GM23338 (cell line): Measurements from ENCODE around the gene DTNBP1. TPM values are rescaled to one million over a fixed set of nuclear protein-coding genes. Genes with fewer than 3 reads are reported as not detected.
A peak's percentile ranks its signal among the peaks of the same experiment; 100 is the strongest.

Experiments used
- ATAC-seq: fragments of 200-7000 bp; cut with Tn5 transposase; 3 replicates; pipeline ENCODE4 v1.9.1; 2020
- DNase-seq: peaks from one replicate; pipeline ENCODE4 v3.0.0-alpha.2; 2015; ENCODE audit warnings: low spot score
- H2AFZ ChIP-seq: fragments of 200-600 bp; sonication (generic); 2 replicates; pipeline ENCODE4 v1.8.0; 2016; ENCODE audit warnings: antibody characterized with exemption, mild to moderate bottlenecking, moderate library complexity
- H3F3A ChIP-seq: fragments of 200-600 bp; sonication (generic); replicated peaks from 2 replicates; pipeline ENCODE4 v1.8.0; 2017; ENCODE audit warnings: antibody characterized with exemption, mixed run types, low read depth
- H3K27ac ChIP-seq: fragments of 200-600 bp; sonication (generic); 2 replicates; pipeline ENCODE4 v1.6.1; 2016; ENCODE audit warnings: low read depth
- H3K27me3 ChIP-seq: fragments of 200-600 bp; sonication (generic); 2 replicates; pipeline ENCODE4 v1.8.0; 2016; ENCODE audit warnings: mild to moderate bottlenecking, mixed run types, moderate library complexity; ENCODE audit not compliant: insufficient read depth
- H3K36me3 ChIP-seq: fragments of 200-600 bp; sonication (generic); 2 replicates; pipeline ENCODE4 v1.8.0; 2016; ENCODE audit warnings: mild to moderate bottlenecking; ENCODE audit not compliant: insufficient read depth
- H3K4me1 ChIP-seq: fragments of 200-600 bp; sonication (generic); 2 replicates; pipeline ENCODE4 v1.8.0; 2016; ENCODE audit warnings: mild to moderate bottlenecking, moderate library complexity; ENCODE audit not compliant: insufficient read depth
- H3K4me2 ChIP-seq: fragments of 200-600 bp; sonication (generic); 2 replicates; pipeline ENCODE4 v1.7.1; 2017; ENCODE audit warnings: mixed run types
- H3K4me3 ChIP-seq: fragments of 200-600 bp; sonication (generic); 2 replicates; pipeline ENCODE4 v1.6.1; 2016; ENCODE audit warnings: mixed run types
- H3K79me2 ChIP-seq: fragments of 200-600 bp; sonication (generic); replicated peaks from 2 replicates; pipeline ENCODE4 v1.8.0; 2017; ENCODE audit warnings: mild to moderate bottlenecking; ENCODE audit not compliant: insufficient read depth
- H3K9me2 ChIP-seq: fragments of 200-600 bp; sonication (generic); 2 replicates; pipeline ENCODE4 v1.8.0; 2017; ENCODE audit not compliant: insufficient read depth
- H4K20me1 ChIP-seq: fragments of 200-600 bp; sonication (generic); replicated peaks from 2 replicates; pipeline ENCODE4 v1.8.0; 2017; ENCODE audit warnings: mild to moderate bottlenecking; ENCODE audit not compliant: insufficient read depth
- H3K27ac Mint-ChIP-seq: 2 replicates; pipeline ENCODE4 v1.8.0; 2020; ENCODE audit warnings: inconsistent platforms, mild to moderate bottlenecking, moderate library complexity, mixed read lengths
- H3K27me3 Mint-ChIP-seq: 3 replicates; pipeline ENCODE4 v1.8.0; 2022; ENCODE audit warnings: low read depth, mild to moderate bottlenecking, moderate library complexity, mixed read lengths, inconsistent platforms; ENCODE audit not compliant: insufficient read depth, poor library complexity
- H3K36me3 Mint-ChIP-seq: 3 replicates; pipeline ENCODE4 v1.8.0; 2021; ENCODE audit warnings: low read depth, mild to moderate bottlenecking, inconsistent platforms, moderate library complexity, mixed read lengths
- H3K4me1 Mint-ChIP-seq: 3 replicates; pipeline ENCODE4 v1.8.0; 2020; ENCODE audit warnings: mild to moderate bottlenecking, inconsistent platforms, mixed read lengths
- H3K4me3 Mint-ChIP-seq: 3 replicates; pipeline ENCODE4 v1.8.0; 2021; ENCODE audit warnings: moderate library complexity, mild to moderate bottlenecking, inconsistent platforms, mixed read lengths
- H3K9me3 Mint-ChIP-seq: 3 replicates; pipeline ENCODE4 v1.8.0; 2020; ENCODE audit warnings: moderate library complexity, mild to moderate bottlenecking, inconsistent platforms, mixed read lengths
- CREB1 ChIP-seq: fragments of 250-450 bp; sonication (Bioruptor Pico); IDR thresholded peaks from 2 replicates; pipeline ENCODE4 v1.5.0; 2020; ENCODE audit warnings: low read depth, mild to moderate bottlenecking, moderate library complexity
- EZH2 ChIP-seq: fragments of 200-600 bp; sonication (generic); IDR thresholded peaks from one replicate; pipeline ENCODE4 v1.8.0; 2017; ENCODE audit warnings: antibody characterized with exemption, mild to moderate bottlenecking, low read depth; ENCODE audit not compliant: unreplicated experiment
- EZH2phosphoT487 ChIP-seq: fragments of 200-600 bp; sonication (generic); IDR thresholded peaks from one replicate; pipeline ENCODE4 v1.8.1; 2018; ENCODE audit warnings: antibody characterized with exemption; ENCODE audit not compliant: unreplicated experiment
- JUNB ChIP-seq: IDR thresholded peaks from one replicate; pipeline ENCODE4 v1.6.1; 2016; ENCODE audit warnings: antibody characterized with exemption; ENCODE audit not compliant: unreplicated experiment
- ZNF114 ChIP-seq: fragments of 250-450 bp; sonication (Bioruptor Pico); IDR thresholded peaks from 2 replicates; pipeline ENCODE4 v1.5.0; 2020; ENCODE audit warnings: mild to moderate bottlenecking, moderate library complexity
- polyA plus RNA-seq: library from polyadenylated mRNA; unstranded; fragments of >200 nt; fragmentation: Nextera tagmentation; extraction: Ambion mirVana; gene quantifications from 2 replicates; pipeline ENCODE4 v1.2.1, GENCODE V29; 2016
- total RNA-seq: library from RNA; depleted of rRNA; stranded (reverse); fragments of >200 nt; shearing (Covaris generic); gene quantifications from 2 replicates; pipeline ENCODE4 v1.2.3, GENCODE V29; 2014
- TF ChIP-seq, protein P1 (sequence below): IDR thresholded peaks from one replicate; pipeline ENCODE4 v1.6.1; 2018; ENCODE audit warnings: antibody characterized with exemption; ENCODE audit not compliant: unreplicated experiment
- TF ChIP-seq, protein P2 (sequence below), 2 experiments: fragments of 200-600 bp in 1 of 2; sonication (generic) in 1 of 2; conservative IDR thresholded peaks; 2 replicates each; pipeline versions ENCODE4 v1.5.1 to v1.6.1; 2016 to 2017; ENCODE audit warnings: antibody characterized with exemption in 2 of 2, low read depth in 2 of 2, mild to moderate bottlenecking in 2 of 2, moderate library complexity in 1 of 2
- TF ChIP-seq, protein P3 (sequence below): fragments of 250-450 bp; sonication (Bioruptor Pico); IDR thresholded peaks from 2 replicates; pipeline ENCODE4 v1.5.0; 2020; ENCODE audit warnings: mild to moderate bottlenecking, moderate library complexity

Gene DTNBP1
- total and polyA plus RNA-seq, 2 experiments from 2014 or later, result 12.1 to 20.1 TPM

DNA sequence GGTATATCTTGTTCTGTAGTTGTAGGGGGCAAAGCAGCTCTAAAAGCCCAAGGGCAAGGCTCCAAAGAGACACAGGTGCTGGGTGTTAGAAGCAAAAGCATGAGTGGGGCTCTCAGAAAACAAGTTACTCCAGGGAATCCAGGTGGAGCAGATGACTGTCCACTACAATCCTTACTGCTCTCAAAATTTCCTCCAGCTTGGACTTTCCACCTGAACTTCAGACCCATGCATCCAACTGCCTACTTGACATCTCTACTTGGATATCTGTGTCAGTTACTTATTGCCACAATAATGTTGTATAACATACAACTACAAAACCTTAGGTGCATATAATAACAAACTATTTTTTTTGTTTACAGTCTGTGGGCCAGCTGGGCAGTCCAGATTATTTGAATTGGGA, 22.8 kb upstream of the DTNBP1 start:
- Mint-ChIP-seq H3K9me3 (peaks cover 5% of the 10 kb centered on the region; the same call in 2 of the 3 replicates), H3K4me3 (no peak overlapping the region), H3K27ac (no peak overlapping the region), H3K27me3 (no peaks in the 10 kb centered on the region), H3K36me3 (no peaks in the 10 kb centered on the region), H3K4me1 (peaks cover 7% of the 10 kb centered on the region)
- Histone ChIP-seq H3K36me3 (no peaks in the 10 kb centered on the region), H3K9me2 (no peaks in the 10 kb centered on the region), H3K27ac (no peak overlapping the region), H3F3A (no peaks in the 10 kb centered on the region), H4K20me1 (no peaks in the 10 kb centered on the region), H3K4me3 (no peak overlapping the region), H3K4me2 (no peak overlapping the region), H2AFZ (peak overlapping the region; percentile 23; the same call in 1 of the 2 replicates), H3K4me1 (no peaks in the 10 kb centered on the region), H3K27me3 (no peaks in the 10 kb centered on the region), H3K79me2 (no peaks in the 10 kb centered on the region)
- DNase-seq (no peak), ATAC-seq (no peak)
- no peak for TF ChIP-seq EZH2phosphoT487
- TF ChIP-seq EZH2, result no peak

DNA sequence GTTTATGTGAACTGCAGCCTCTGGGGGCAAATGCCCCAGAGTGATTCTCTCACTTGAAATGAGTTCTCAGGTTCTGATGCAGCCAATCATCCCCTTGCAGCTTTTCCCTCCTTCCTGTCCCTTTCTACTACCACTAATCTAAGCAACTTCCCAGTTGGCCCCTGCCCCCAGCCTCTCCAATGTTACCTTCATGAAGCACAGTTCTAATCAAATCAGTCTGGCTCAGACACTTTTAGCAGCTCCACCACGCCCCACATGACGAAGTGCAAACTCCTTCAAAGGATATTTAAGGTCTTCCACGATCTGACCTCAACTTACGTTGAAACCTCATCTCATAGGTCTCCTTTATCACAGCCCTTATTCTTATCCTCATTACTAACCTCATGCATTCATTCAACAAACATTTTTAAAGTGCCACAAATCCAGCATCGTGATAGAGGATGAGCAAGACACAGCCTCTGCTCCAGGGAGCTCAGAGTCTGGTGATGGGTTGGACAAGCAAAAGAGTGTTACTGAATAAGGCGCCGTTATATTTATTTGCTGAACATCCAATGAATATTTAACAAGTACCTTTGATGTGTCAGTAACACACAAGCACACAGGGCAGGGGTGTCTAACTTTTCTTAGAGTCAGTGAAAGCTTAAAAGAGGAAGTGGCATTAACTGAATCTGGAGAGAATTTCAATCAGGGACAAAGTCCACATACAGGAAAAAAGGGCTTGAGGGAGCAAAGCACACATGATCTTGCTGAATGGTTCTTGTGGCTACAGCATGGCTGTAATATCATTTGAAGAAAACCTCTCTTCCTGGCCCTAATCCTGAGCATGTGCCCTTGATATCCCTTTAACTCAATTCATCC, 20.4 kb upstream of the DTNBP1 start:
- Histone ChIP-seq H3K9me2 (no peaks in the 10 kb centered on the region), H3K36me3 (no peaks in the 10 kb centered on the region), H2AFZ (no peak overlapping the region), H3F3A (no peaks in the 10 kb centered on the region), H3K4me1 (no peaks in the 10 kb centered on the region), H3K27me3 (no peaks in the 10 kb centered on the region), H4K20me1 (no peaks in the 10 kb centered on the region), H3K4me2 (no peak overlapping the region), H3K4me3 (no peak overlapping the region), H3K27ac (no peak overlapping the region), H3K79me2 (no peaks in the 10 kb centered on the region)
- peaks cover 7% of the 10 kb centered on the region for H3K4me1 Mint-ChIP-seq
- DNase-seq, result no peak
- H3K4me3 Mint-ChIP-seq, result no peak overlapping the region
- ATAC-seq, result no peak
- H3K36me3 Mint-ChIP-seq, result no peaks in the 10 kb centered on the region
- no peak overlapping the region for H3K27ac Mint-ChIP-seq
- H3K27me3 Mint-ChIP-seq, result peaks cover 1% of the 10 kb centered on the region
- H3K9me3 Mint-ChIP-seq, result peaks cover 5% of the 10 kb centered on the region; the same call in 2 of the 3 replicates
- TF ChIP-seq, protein P1, sequence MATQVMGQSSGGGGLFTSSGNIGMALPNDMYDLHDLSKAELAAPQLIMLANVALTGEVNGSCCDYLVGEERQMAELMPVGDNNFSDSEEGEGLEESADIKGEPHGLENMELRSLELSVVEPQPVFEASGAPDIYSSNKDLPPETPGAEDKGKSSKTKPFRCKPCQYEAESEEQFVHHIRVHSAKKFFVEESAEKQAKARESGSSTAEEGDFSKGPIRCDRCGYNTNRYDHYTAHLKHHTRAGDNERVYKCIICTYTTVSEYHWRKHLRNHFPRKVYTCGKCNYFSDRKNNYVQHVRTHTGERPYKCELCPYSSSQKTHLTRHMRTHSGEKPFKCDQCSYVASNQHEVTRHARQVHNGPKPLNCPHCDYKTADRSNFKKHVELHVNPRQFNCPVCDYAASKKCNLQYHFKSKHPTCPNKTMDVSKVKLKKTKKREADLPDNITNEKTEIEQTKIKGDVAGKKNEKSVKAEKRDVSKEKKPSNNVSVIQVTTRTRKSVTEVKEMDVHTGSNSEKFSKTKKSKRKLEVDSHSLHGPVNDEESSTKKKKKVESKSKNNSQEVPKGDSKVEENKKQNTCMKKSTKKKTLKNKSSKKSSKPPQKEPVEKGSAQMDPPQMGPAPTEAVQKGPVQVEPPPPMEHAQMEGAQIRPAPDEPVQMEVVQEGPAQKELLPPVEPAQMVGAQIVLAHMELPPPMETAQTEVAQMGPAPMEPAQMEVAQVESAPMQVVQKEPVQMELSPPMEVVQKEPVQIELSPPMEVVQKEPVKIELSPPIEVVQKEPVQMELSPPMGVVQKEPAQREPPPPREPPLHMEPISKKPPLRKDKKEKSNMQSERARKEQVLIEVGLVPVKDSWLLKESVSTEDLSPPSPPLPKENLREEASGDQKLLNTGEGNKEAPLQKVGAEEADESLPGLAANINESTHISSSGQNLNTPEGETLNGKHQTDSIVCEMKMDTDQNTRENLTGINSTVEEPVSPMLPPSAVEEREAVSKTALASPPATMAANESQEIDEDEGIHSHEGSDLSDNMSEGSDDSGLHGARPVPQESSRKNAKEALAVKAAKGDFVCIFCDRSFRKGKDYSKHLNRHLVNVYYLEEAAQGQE, result no peak
- TF ChIP-seq CREB1 (CRISPR knock-in tag), result no peak
- TF ChIP-seq EZH2, result no peak
- TF ChIP-seq EZH2phosphoT487, result no peak
- TF ChIP-seq, protein P2, sequence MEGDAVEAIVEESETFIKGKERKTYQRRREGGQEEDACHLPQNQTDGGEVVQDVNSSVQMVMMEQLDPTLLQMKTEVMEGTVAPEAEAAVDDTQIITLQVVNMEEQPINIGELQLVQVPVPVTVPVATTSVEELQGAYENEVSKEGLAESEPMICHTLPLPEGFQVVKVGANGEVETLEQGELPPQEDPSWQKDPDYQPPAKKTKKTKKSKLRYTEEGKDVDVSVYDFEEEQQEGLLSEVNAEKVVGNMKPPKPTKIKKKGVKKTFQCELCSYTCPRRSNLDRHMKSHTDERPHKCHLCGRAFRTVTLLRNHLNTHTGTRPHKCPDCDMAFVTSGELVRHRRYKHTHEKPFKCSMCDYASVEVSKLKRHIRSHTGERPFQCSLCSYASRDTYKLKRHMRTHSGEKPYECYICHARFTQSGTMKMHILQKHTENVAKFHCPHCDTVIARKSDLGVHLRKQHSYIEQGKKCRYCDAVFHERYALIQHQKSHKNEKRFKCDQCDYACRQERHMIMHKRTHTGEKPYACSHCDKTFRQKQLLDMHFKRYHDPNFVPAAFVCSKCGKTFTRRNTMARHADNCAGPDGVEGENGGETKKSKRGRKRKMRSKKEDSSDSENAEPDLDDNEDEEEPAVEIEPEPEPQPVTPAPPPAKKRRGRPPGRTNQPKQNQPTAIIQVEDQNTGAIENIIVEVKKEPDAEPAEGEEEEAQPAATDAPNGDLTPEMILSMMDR (conservative IDR thresholded peaks at IDR 0.05; ENCODE audit: low read depth in 2 of 2), result no peak
- no peak for TF ChIP-seq ZNF114 (CRISPR knock-in tag)
- no peak for TF ChIP-seq JUNB
- TF ChIP-seq, protein P3, sequence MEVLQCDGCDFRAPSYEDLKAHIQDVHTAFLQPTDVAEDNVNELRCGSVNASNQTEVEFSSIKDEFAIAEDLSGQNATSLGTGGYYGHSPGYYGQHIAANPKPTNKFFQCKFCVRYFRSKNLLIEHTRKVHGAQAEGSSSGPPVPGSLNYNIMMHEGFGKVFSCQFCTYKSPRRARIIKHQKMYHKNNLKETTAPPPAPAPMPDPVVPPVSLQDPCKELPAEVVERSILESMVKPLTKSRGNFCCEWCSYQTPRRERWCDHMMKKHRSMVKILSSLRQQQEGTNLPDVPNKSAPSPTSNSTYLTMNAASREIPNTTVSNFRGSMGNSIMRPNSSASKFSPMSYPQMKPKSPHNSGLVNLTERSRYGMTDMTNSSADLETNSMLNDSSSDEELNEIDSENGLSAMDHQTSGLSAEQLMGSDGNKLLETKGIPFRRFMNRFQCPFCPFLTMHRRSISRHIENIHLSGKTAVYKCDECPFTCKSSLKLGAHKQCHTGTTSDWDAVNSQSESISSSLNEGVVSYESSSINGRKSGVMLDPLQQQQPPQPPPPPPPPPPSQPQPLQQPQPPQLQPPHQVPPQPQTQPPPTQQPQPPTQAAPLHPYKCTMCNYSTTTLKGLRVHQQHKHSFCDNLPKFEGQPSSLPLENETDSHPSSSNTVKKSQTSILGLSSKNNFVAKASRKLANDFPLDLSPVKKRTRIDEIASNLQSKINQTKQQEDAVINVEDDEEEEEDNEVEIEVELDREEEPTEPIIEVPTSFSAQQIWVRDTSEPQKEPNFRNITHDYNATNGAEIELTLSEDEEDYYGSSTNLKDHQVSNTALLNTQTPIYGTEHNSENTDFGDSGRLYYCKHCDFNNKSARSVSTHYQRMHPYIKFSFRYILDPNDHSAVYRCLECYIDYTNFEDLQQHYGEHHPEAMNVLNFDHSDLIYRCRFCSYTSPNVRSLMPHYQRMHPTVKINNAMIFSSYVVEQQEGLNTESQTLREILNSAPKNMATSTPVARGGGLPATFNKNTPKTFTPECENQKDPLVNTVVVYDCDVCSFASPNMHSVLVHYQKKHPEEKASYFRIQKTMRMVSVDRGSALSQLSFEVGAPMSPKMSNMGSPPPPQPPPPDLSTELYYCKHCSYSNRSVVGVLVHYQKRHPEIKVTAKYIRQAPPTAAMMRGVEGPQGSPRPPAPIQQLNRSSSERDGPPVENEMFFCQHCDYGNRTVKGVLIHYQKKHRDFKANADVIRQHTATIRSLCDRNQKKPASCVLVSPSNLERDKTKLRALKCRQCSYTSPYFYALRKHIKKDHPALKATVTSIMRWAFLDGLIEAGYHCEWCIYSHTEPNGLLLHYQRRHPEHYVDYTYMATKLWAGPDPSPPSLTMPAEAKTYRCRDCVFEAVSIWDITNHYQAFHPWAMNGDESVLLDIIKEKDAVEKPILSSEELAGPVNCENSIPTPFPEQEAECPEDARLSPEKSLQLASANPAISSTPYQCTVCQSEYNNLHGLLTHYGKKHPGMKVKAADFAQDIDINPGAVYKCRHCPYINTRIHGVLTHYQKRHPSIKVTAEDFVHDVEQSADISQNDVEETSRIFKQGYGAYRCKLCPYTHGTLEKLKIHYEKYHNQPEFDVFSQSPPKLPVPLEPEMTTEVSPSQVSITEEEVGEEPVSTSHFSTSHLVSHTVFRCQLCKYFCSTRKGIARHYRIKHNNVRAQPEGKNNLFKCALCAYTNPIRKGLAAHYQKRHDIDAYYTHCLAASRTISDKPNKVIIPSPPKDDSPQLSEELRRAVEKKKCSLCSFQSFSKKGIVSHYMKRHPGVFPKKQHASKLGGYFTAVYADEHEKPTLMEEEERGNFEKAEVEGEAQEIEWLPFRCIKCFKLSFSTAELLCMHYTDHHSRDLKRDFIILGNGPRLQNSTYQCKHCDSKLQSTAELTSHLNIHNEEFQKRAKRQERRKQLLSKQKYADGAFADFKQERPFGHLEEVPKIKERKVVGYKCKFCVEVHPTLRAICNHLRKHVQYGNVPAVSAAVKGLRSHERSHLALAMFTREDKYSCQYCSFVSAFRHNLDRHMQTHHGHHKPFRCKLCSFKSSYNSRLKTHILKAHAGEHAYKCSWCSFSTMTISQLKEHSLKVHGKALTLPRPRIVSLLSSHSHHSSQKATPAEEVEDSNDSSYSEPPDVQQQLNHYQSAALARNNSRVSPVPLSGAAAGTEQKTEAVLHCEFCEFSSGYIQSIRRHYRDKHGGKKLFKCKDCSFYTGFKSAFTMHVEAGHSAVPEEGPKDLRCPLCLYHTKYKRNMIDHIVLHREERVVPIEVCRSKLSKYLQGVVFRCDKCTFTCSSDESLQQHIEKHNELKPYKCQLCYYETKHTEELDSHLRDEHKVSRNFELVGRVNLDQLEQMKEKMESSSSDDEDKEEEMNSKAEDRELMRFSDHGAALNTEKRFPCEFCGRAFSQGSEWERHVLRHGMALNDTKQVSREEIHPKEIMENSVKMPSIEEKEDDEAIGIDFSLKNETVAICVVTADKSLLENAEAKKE (CRISPR knock-in tag), result no peak
